Liver (tissue), 3 donors: ENCODE measurements around the gene TNKS2.

Experiments
- CTCF ChIP-seq: fragments of 150-350 bp; IDR thresholded peaks from 2 replicates; pipeline ENCODE4 v1.5.1; 2017; ENCODE audit warnings: improper control_type of control experiment, low read depth, low read length; ENCODE audit not compliant: missing input control
- EGR1 ChIP-seq, 2 donors: IDR thresholded peaks; 2 replicates each; pipeline ENCODE4 v1.6.1; 2016 to 2018; ENCODE audit warnings: antibody characterized with exemption in 2 of 2, low read depth in 2 of 2
- GABPA ChIP-seq, 2 donors: IDR thresholded peaks in 1 of 2; conservative IDR thresholded peaks in 1 of 2; 2 replicates each; pipeline ENCODE4 v1.6.1; 2016; ENCODE audit warnings: antibody characterized with exemption in 2 of 2, mild to moderate bottlenecking in 1 of 2, moderate library complexity in 1 of 2
- HNF4G ChIP-seq: IDR thresholded peaks from 2 replicates; pipeline ENCODE4 v1.6.1; 2016; ENCODE audit warnings: antibody characterized with exemption
- JUND ChIP-seq, 2 donors: IDR thresholded peaks; 2 replicates each; pipeline ENCODE4 v1.6.1; 2016; ENCODE audit warnings: antibody characterized with exemption in 2 of 2
- RAD21 ChIP-seq, 2 donors: IDR thresholded peaks; 2 replicates each; pipeline ENCODE4 v1.6.1; 2016; ENCODE audit warnings: antibody characterized with exemption in 2 of 2, mild to moderate bottlenecking in 2 of 2
- RXRA ChIP-seq, 2 donors: IDR thresholded peaks; 2 replicates each; pipeline ENCODE4 v1.6.1; 2017 to 2018; ENCODE audit warnings: antibody characterized with exemption in 2 of 2, mild to moderate bottlenecking in 1 of 2
- SP1 ChIP-seq: IDR thresholded peaks from 2 replicates; pipeline ENCODE4 v1.6.1; 2018; ENCODE audit warnings: antibody characterized with exemption, mild to moderate bottlenecking
- TAF1 ChIP-seq: conservative IDR thresholded peaks from 2 replicates; pipeline ENCODE4 v1.6.1; 2016; ENCODE audit warnings: antibody characterized with exemption, mild to moderate bottlenecking
- YY1 ChIP-seq: IDR thresholded peaks from 2 replicates; pipeline ENCODE4 v1.6.1; 2016; ENCODE audit warnings: antibody characterized with exemption, mild to moderate bottlenecking
- ZBTB33 ChIP-seq: IDR thresholded peaks from 2 replicates; pipeline ENCODE4 v1.6.1; 2016; ENCODE audit warnings: antibody characterized with exemption
- TF ChIP-seq, protein P1 (sequence below): IDR thresholded peaks from 2 replicates; pipeline ENCODE4 v1.6.1; 2016; ENCODE audit warnings: antibody characterized with exemption, mild to moderate bottlenecking
- donor health status: healthy.
- donor health status: healthy.

- TF ChIP-seq JUND (IDR thresholded peaks at IDR 0.05) (no peak), CTCF (no peak), GABPA (IDR thresholded peaks at IDR 0.05 in 1 of 2, conservative IDR thresholded peaks at IDR 0.05 in 1 of 2) (no peak), ZBTB33 (no peak), YY1 (no peak), HNF4G (no peak), EGR1 (IDR thresholded peaks at IDR 0.05; ENCODE audit: low read depth in 2 of 2) (no peak), RAD21 (IDR thresholded peaks at IDR 0.05) (no peak), RXRA (IDR thresholded peaks at IDR 0.05) (no peak), TAF1 (no peak), SP1 (no peak)
- TF ChIP-seq, protein P1, sequence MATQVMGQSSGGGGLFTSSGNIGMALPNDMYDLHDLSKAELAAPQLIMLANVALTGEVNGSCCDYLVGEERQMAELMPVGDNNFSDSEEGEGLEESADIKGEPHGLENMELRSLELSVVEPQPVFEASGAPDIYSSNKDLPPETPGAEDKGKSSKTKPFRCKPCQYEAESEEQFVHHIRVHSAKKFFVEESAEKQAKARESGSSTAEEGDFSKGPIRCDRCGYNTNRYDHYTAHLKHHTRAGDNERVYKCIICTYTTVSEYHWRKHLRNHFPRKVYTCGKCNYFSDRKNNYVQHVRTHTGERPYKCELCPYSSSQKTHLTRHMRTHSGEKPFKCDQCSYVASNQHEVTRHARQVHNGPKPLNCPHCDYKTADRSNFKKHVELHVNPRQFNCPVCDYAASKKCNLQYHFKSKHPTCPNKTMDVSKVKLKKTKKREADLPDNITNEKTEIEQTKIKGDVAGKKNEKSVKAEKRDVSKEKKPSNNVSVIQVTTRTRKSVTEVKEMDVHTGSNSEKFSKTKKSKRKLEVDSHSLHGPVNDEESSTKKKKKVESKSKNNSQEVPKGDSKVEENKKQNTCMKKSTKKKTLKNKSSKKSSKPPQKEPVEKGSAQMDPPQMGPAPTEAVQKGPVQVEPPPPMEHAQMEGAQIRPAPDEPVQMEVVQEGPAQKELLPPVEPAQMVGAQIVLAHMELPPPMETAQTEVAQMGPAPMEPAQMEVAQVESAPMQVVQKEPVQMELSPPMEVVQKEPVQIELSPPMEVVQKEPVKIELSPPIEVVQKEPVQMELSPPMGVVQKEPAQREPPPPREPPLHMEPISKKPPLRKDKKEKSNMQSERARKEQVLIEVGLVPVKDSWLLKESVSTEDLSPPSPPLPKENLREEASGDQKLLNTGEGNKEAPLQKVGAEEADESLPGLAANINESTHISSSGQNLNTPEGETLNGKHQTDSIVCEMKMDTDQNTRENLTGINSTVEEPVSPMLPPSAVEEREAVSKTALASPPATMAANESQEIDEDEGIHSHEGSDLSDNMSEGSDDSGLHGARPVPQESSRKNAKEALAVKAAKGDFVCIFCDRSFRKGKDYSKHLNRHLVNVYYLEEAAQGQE = no peak
Measured at GRCh38 chr10:91824076-91824475, 25.9 kb downstream of the TNKS2 start.
